CD4-positive, alpha-beta T cell (primary cell): ENCODE data around the gene TAS1R3. TPM values are rescaled to one million over a fixed set of nuclear protein-coding genes. Genes with fewer than 3 reads are reported as not detected.

ENCODE experiments used
- ATAC-seq: fragments of 200-7000 bp; cut with Tn5 transposase; one replicate; pipeline ENCODE4 v1.10.0; 2022; ENCODE audit warnings: mild to moderate bottlenecking; ENCODE audit not compliant: poor library complexity
- CTCF ChIA-PET: fragments of 350-600 bp; sonication (Branson Sonifier 250); formaldehyde crosslinking; loops from one replicate; lab custom pipeline; 2021; ENCODE audit warnings: antibody characterized with exemption, inconsistent platforms; lab: Charles Lee
- POLR2A ChIA-PET: fragments of 350-600 bp; sonication (Branson Sonifier 250); formaldehyde crosslinking; loops from one replicate; lab custom pipeline; 2021; ENCODE audit warnings: antibody characterized with exemption, inconsistent platforms; lab: Charles Lee
- DNase-seq, 14 experiments: peaks; one replicate each; pipeline ENCODE4 v3.0.0-alpha.2; 2013 to 2020; ENCODE audit warnings: mixed read lengths in 2 of 14
- H3K27ac ChIP-seq, 2 donors: one replicate each; pipeline versions ENCODE4 v1.5.1 to v1.7.0; 2013; ENCODE audit warnings: low read length in 2 of 2, low read depth in 1 of 2, mild to moderate bottlenecking in 1 of 2
- H3K27me3 ChIP-seq, 2 experiments: 1 replicate in 1 of 2; 2 replicates in 1 of 2; pipeline versions ENCODE4 v1.6.1 to v1.7.0; 2013; ENCODE audit warnings: low read length in 2 of 2, control low read depth in 1 of 2, mild to moderate bottlenecking in 1 of 2, moderate library complexity in 1 of 2; ENCODE audit not compliant: insufficient read depth in 2 of 2, control insufficient read depth in 1 of 2
- H3K36me3 ChIP-seq: one replicate; pipeline ENCODE4 v1.6.1; 2013; ENCODE audit warnings: low read length, control low read depth; ENCODE audit not compliant: insufficient read depth
- H3K4me1 ChIP-seq: one replicate; pipeline ENCODE4 v1.6.1; 2013; ENCODE audit warnings: low read length, control low read depth; ENCODE audit not compliant: insufficient read depth
- H3K4me3 ChIP-seq: one replicate; pipeline ENCODE4 v1.5.1; 2013; ENCODE audit warnings: mild to moderate bottlenecking, low read length, moderate library complexity
- H3K9me3 ChIP-seq, 2 experiments: 1 replicate in 1 of 2; 2 replicates in 1 of 2; pipeline versions ENCODE4 v1.6.1 to v1.7.0; 2013; ENCODE audit warnings: low read length in 2 of 2, mild to moderate bottlenecking in 2 of 2, control low read depth in 1 of 2, moderate library complexity in 1 of 2; ENCODE audit not compliant: control insufficient read depth in 1 of 2, insufficient read depth in 1 of 2
- H3K27ac Mint-ChIP-seq: one replicate; pipeline ENCODE4 v1.8.0; 2020; ENCODE audit warnings: mixed read lengths
- H3K27me3 Mint-ChIP-seq: one replicate; pipeline ENCODE4 v1.8.0; 2021; ENCODE audit warnings: mixed read lengths
- H3K36me3 Mint-ChIP-seq: one replicate; pipeline ENCODE4 v1.8.0; 2021; ENCODE audit warnings: low read depth, mixed read lengths
- H3K4me1 Mint-ChIP-seq: one replicate; pipeline ENCODE4 v1.8.0; 2021; ENCODE audit warnings: low read depth, mixed read lengths
- H3K4me3 Mint-ChIP-seq: one replicate; pipeline ENCODE4 v1.8.0; 2020; ENCODE audit warnings: mild to moderate bottlenecking, mixed read lengths
- H3K9me3 Mint-ChIP-seq: one replicate; pipeline ENCODE4 v1.8.0; 2020; ENCODE audit warnings: mixed read lengths
- intact Hi-C, 2 experiments: fragments of 100-400 bp; cut with DNase I in 1 of 2; cut with micrococcal nuclease in 1 of 2; formaldehyde crosslinking; loops; one replicate each; pipeline versions ENCODE4 v1.15.1 to v1.9.0; 2023 to 2025; cut with DNase I, micrococcal nuclease
- total RNA-seq, 174 experiments: library from RNA in 2 of 174; stranded (reverse) in 2 of 174; gene quantifications; one replicate each; pipeline ENCODE4 v1.2.3 and lab custom pipeline; 2021 to 2026
- TF ChIP-seq, protein P1 (sequence below): fragments of 200-600 bp; IDR thresholded peaks from one replicate; pipeline ENCODE4 v1.8.0; 2022; ENCODE audit warnings: antibody characterized with exemption, mild to moderate bottlenecking

TAS1R3 gene
- total RNA-seq, 2 experiments from 2014 or later = 3.3 to 3.4 TPM

DNA sequence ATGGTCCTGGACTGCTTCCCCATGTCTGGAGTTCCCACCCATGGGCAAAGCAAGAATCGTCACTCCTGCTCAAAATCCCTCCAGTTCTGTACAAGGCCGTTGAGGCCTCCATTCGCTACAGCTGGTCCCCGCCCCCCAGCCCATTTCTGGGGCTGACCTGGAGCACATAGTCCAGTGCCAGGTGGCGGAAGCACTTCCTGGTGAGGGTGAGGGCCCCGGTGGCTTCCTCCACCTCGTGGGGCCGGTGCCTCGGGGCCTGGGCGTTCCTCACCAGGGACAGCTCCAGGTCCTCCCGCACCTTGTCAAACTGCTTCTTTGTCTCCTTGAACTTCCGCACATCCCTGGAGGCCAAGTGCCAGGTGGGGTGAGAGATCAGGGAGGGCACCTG lies 30.7 kb upstream of the TAS1R3 start:
- Histone ChIP-seq H3K27ac (no peak overlapping the region), H3K4me1 (peaks cover 11% of the 10 kb centered on the region), H3K27me3 (no peaks in the 10 kb centered on the region), H3K9me3 (no peaks in the 10 kb centered on the region), H3K36me3 (no peaks in the 10 kb centered on the region), H3K4me3 (no peak overlapping the region)
- ATAC-seq (no peak), DNase-seq (no peak)
- H3K36me3 Mint-ChIP-seq = no peaks in the 10 kb centered on the region
- intact Hi-C loops = loop anchor here (10.0 kb wide), 2 partner anchors 74 to 266 kb away; partner anchors contain the start of gene AURKAIP1 (in 1 of the 2)
- no peak overlapping the region for H3K27ac Mint-ChIP-seq
- POLR2A ChIA-PET = no interaction called here
- no peaks in the 10 kb centered on the region for H3K9me3 Mint-ChIP-seq
- H3K4me1 Mint-ChIP-seq = peaks cover 4% of the 10 kb centered on the region
- no peak overlapping the region for H3K4me3 Mint-ChIP-seq
- no peaks in the 10 kb centered on the region for H3K27me3 Mint-ChIP-seq
- TF ChIP-seq, protein P1, sequence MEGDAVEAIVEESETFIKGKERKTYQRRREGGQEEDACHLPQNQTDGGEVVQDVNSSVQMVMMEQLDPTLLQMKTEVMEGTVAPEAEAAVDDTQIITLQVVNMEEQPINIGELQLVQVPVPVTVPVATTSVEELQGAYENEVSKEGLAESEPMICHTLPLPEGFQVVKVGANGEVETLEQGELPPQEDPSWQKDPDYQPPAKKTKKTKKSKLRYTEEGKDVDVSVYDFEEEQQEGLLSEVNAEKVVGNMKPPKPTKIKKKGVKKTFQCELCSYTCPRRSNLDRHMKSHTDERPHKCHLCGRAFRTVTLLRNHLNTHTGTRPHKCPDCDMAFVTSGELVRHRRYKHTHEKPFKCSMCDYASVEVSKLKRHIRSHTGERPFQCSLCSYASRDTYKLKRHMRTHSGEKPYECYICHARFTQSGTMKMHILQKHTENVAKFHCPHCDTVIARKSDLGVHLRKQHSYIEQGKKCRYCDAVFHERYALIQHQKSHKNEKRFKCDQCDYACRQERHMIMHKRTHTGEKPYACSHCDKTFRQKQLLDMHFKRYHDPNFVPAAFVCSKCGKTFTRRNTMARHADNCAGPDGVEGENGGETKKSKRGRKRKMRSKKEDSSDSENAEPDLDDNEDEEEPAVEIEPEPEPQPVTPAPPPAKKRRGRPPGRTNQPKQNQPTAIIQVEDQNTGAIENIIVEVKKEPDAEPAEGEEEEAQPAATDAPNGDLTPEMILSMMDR = peak; percentile 35
- CTCF ChIA-PET = interaction anchor here (0.6 to 1.1 kb wide), 2 partner anchors 70 to 191 kb away, joined by 3 to 4 read pairs; no protein-coding TSS in a partner anchor

GRCh38 chr1:1302006-1302430 lies 29.1 kb upstream of the TAS1R3 start:
- ChIA-PET POLR2A (no interaction called here), CTCF (no interaction called here)
- no peaks in the 10 kb centered on the region for H3K27me3 ChIP-seq
- peaks cover 28% of the 10 kb centered on the region for H3K4me1 ChIP-seq
- ATAC-seq (no peak), DNase-seq (peak in 1 of 14 experiments; percentile 18)
- H3K4me3 ChIP-seq = no peak overlapping the region
- Mint-ChIP-seq H3K4me3 (no peak overlapping the region), H3K27me3 (no peaks in the 10 kb centered on the region), H3K36me3 (peaks cover 6% of the 10 kb centered on the region), H3K4me1 (peaks cover 20% of the 10 kb centered on the region), H3K9me3 (no peaks in the 10 kb centered on the region), H3K27ac (no peak overlapping the region)
- no peaks in the 10 kb centered on the region for H3K36me3 ChIP-seq
- no peaks in the 10 kb centered on the region for H3K9me3 ChIP-seq
- TF ChIP-seq, protein P1 = peak; percentile 23
- H3K27ac ChIP-seq = no peak overlapping the region
- intact Hi-C loops = loop anchor here (10.0 kb wide), 2 partner anchors 73 to 267 kb away; partner anchors contain the start of gene AURKAIP1 (in 1 of the 2)

DNA sequence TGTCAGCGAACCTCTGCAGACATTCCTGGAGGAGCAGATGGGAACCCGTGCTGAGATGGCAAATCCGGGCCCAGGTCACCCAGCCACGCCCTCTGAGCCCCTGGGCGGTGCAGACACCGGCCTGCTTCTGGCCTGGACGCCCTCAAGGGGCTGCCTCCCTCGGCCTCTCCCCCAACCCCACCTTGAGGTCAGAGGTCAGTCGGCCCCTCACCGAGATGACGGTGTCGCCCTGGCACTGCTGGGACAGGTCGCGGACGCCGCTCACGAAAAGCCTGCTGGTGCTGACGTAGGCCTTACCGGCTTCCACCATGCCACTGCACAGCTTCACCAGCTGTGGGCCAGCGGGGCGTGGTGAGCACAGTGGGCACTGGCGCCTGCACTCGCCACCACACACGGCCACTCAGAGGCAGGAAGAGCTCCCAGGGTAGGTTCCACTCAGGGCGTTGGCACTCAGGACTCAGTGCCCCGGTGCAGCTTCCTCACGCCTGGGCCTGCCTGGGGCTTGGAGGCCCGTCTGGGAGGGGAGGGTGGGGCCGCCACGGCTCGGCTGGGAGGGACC lies 28.1 kb upstream of the TAS1R3 start:
- no peaks in the 10 kb centered on the region for H3K27me3 ChIP-seq
- DNase-seq = no peak
- Mint-ChIP-seq H3K4me3 (no peak overlapping the region), H3K27me3 (no peaks in the 10 kb centered on the region), H3K36me3 (peaks cover 7% of the 10 kb centered on the region), H3K27ac (no peak overlapping the region), H3K9me3 (no peaks in the 10 kb centered on the region), H3K4me1 (peaks cover 21% of the 10 kb centered on the region)
- TF ChIP-seq, protein P1 = no peak
- no peaks in the 10 kb centered on the region for H3K9me3 ChIP-seq
- intact Hi-C loops = loop anchor here (10.0 kb wide), 2 partner anchors 72 to 268 kb away; partner anchors contain the start of gene AURKAIP1 (in 1 of the 2)
- H3K27ac ChIP-seq = no peak overlapping the region
- no peak for ATAC-seq
- H3K36me3 ChIP-seq = no peaks in the 10 kb centered on the region
- CTCF ChIA-PET = no interaction called here
- POLR2A ChIA-PET = no interaction called here
- H3K4me1 ChIP-seq = peaks cover 32% of the 10 kb centered on the region
- H3K4me3 ChIP-seq = no peak overlapping the region
